GM06990 (cell line): ENCODE data around the gene ESRRG.

Experiments
- DNase-seq: peaks from one replicate; pipeline ENCODE4 v3.0.0-alpha.2; 2011; ENCODE audit not compliant: insufficient read length; ENCODE audit errors: extremely low read depth
- H3K27me3 ChIP-seq: replicated peaks from 2 replicates; pipeline ENCODE4 v1.6.0; 2011; ENCODE audit warnings: low read length; ENCODE audit not compliant: control insufficient read depth, insufficient read depth
- H3K36me3 ChIP-seq: 2 replicates; pipeline ENCODE4 v1.5.1; 2011; ENCODE audit warnings: low read length; ENCODE audit not compliant: control insufficient read depth, insufficient read depth
- H3K4me3 ChIP-seq: replicated peaks from 2 replicates; pipeline ENCODE4 v1.5.1; 2011; ENCODE audit warnings: low read depth, mild to moderate bottlenecking, control low read depth, low read length
- TF ChIP-seq, protein P1 (sequence below): IDR thresholded peaks from 2 replicates; pipeline ENCODE4 v1.5.1; 2011; ENCODE audit warnings: low read length, control low read depth, mild to moderate bottlenecking, inconsistent platforms; ENCODE audit not compliant: insufficient read depth, poor library complexity, severe bottlenecking

The ESRRG gene

DNA sequence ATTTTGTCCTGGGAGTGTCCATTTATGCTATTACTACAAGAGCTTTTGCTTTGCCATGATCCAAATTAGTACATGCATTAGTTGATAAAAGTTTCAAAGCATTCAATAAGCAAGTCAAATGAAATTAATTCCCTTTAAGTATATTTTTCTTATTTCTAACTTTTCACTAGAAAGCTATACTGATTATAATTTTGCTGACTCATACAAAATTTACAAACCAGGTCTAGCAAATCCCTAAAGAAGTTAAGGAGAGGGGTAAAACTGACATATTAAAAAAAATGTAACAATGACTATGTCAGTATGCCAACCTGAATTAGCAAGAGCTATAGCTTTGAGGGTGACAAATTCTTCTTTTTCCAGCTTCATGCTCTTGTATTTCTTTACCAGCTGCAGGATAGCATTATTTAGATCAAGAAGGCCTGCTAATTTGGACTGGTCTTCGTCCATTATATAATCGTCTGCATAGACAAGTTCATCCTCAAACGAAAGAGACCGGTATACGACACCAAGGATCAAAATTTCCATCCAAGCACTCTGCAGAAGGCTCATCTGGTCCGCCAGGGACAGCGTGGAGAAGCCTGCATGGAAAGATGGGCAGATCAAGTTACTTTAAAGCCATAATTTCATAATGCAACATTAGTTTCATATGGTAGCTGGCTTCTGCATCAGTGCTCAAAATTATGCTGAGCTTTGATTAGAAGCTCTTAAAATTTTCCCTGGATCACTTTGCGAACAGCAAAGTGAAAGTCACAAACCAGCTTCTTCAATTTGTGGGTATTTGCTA lies 204.2 kb downstream of the ESRRG start:
- TF ChIP-seq, protein P1, sequence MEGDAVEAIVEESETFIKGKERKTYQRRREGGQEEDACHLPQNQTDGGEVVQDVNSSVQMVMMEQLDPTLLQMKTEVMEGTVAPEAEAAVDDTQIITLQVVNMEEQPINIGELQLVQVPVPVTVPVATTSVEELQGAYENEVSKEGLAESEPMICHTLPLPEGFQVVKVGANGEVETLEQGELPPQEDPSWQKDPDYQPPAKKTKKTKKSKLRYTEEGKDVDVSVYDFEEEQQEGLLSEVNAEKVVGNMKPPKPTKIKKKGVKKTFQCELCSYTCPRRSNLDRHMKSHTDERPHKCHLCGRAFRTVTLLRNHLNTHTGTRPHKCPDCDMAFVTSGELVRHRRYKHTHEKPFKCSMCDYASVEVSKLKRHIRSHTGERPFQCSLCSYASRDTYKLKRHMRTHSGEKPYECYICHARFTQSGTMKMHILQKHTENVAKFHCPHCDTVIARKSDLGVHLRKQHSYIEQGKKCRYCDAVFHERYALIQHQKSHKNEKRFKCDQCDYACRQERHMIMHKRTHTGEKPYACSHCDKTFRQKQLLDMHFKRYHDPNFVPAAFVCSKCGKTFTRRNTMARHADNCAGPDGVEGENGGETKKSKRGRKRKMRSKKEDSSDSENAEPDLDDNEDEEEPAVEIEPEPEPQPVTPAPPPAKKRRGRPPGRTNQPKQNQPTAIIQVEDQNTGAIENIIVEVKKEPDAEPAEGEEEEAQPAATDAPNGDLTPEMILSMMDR, result no peak
- no peak for DNase-seq
- no peaks in the 10 kb centered on the region for H3K36me3 ChIP-seq
- no peaks in the 10 kb centered on the region for H3K27me3 ChIP-seq
- H3K4me3 ChIP-seq, result no peak overlapping the region

DNA sequence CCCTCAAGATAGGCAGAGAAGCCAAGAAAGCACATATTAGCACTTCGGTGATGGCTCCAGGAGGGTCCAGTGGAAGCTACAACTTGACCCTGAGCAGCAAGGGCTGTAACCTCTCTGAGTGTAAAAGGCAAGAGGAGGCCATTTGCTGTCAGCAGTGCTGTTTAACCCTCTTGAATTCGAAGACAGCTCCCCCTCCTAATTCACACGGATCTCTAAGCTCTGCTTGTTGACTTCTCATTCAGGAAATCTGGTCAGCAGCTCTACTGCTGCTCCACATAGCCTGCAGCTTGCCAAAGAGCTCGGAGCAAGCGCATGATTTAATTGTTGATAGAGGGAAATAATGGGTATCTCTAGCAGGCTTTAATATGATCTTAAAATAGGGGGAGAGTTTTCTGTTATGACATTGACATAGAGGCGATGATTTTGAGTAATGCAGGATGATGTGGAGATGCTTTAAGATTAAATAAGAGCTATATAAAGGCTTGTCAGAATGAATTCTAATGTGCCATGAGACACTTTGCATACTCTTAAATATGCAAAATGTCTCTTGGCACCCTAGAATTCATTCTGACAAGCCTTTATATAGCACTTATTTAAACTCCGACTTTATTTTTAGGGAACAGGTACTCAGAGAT lies 220.6 kb downstream of the ESRRG start:
- no peaks in the 10 kb centered on the region for H3K36me3 ChIP-seq
- H3K27me3 ChIP-seq, result no peaks in the 10 kb centered on the region
- TF ChIP-seq, protein P1, result no peak
- no peak overlapping the region for H3K4me3 ChIP-seq
- no peak for DNase-seq

DNA sequence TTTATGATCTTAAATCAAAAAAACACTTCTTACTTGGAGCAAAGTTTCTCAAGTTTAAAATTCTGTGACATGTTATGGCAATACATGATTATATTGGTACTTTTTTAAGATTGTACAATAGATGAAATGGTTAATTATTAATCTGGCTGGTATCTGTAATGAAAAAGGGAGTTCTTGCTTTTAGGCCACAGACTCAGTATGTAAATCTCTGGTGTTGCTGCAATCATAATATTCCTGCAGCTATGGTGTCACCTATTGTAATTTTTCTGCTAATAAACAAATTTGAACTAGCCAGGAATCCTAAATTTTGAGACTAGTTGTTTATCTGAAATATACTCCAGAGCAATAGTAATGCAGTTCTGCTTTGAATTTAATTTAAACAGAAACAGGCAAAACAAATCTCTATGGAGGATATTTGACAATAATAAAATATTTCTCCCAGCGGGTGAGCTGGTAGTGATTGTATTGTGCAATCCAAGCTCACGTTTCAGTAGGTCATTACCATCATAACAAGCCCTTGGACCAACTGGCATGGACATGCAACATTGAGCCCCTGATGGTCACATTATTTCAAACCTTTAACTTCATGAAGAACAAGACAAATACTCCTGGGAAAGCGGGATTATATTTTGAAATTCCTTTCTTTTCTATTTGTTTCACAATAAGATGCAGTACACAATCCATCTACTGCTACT lies 222.8 kb downstream of the ESRRG start:
- Histone ChIP-seq H3K27me3 (no peaks in the 10 kb centered on the region), H3K4me3 (no peak overlapping the region), H3K36me3 (no peaks in the 10 kb centered on the region)
- no peak for DNase-seq
- TF ChIP-seq, protein P1, result no peak

DNA sequence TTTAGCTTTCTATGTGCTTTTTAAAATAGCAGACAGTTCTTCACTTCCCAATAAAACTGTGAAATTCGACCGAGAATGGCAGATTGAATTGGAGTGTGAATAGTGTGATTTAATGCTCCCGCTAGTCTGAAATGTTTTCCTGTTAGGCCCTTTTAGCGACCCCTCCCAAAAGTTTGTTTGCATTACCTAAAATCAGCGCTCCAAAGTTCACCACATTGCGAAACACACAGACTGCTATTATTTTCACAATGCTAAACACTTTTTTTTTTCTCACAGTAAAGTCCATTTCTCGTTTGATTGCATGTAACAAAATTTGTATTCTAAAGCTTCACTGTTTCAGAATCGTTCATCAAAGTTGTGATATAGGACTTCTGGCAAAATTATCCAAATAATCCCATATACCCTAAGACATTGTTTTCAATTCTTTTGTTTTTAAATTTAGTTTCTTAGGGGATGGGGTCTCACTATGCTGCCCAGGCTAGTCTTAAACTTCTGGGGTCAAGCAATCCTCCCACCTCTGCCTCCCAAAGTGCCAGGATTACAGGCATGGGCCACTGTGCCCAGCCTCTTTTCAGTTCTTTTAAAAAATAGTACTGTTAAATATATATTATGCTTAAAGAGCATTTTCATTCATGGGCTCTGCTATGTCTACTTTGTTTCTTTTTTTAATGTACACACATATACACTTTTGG lies 223.5 kb downstream of the ESRRG start:
- H3K4me3 ChIP-seq, result no peak overlapping the region
- H3K36me3 ChIP-seq, result no peaks in the 10 kb centered on the region
- H3K27me3 ChIP-seq, result no peaks in the 10 kb centered on the region
- no peak for DNase-seq
- TF ChIP-seq, protein P1, result no peak

GRCh38 chr1:216498277-216498676 lies 225.0 kb downstream of the ESRRG start:
- no peak for DNase-seq
- Histone ChIP-seq H3K4me3 (no peak overlapping the region), H3K36me3 (no peaks in the 10 kb centered on the region), H3K27me3 (no peaks in the 10 kb centered on the region)
- TF ChIP-seq, protein P1, result no peak
